SK-N-SH (cell line): ENCODE data around the gene ZNF23.

ENCODE experiments used
- CHD2 ChIP-seq: fragments of 150-350 bp; IDR thresholded peaks from 2 replicates; pipeline ENCODE4 v1.6.1; 2018; ENCODE audit warnings: low read length; ENCODE audit not compliant: partially characterized antibody
- CTCF ChIP-seq: fragments of 200-600 bp; sonication (generic); IDR thresholded peaks from 2 replicates; pipeline ENCODE4 v1.6.1; 2017; ENCODE audit warnings: antibody characterized with exemption, mild to moderate bottlenecking, moderate library complexity
- FOXM1 ChIP-seq: IDR thresholded peaks from 2 replicates; pipeline ENCODE4 v1.4.0; 2012; ENCODE audit warnings: low read depth, mild to moderate bottlenecking
- IRF3 ChIP-seq: fragments of 150-350 bp; IDR thresholded peaks from 2 replicates; pipeline ENCODE4 v1.6.1; 2016; ENCODE audit warnings: mild to moderate bottlenecking, low read depth, low read length
- MAX ChIP-seq: IDR thresholded peaks from 2 replicates; pipeline ENCODE4 v1.4.0; 2012; ENCODE audit warnings: low read depth
- RXRA ChIP-seq: IDR thresholded peaks from 2 replicates; pipeline ENCODE4 v1.4.0; 2012; ENCODE audit warnings: low read depth, mild to moderate bottlenecking, borderline replicate concordance
- SMC3 ChIP-seq: IDR thresholded peaks from 2 replicates; pipeline ENCODE4 v1.6.1; 2012; ENCODE audit warnings: low read depth, low read length, improper control_type of control experiment
- TAF1 ChIP-seq: IDR thresholded peaks from 2 replicates; pipeline ENCODE4 v1.6.1; 2012; ENCODE audit warnings: low read depth, mild to moderate bottlenecking, low read length, moderate library complexity, borderline replicate concordance
- TEAD4 ChIP-seq: IDR thresholded peaks from 2 replicates; pipeline ENCODE4 v1.4.0; 2012; ENCODE audit warnings: mild to moderate bottlenecking, borderline replicate concordance; ENCODE audit not compliant: insufficient read depth
- ZBTB33 ChIP-seq: IDR thresholded peaks from 2 replicates; pipeline ENCODE4 v1.4.0; 2012; ENCODE audit warnings: low read depth, borderline replicate concordance

GRCh38 chr16:71431176-71431575, 30.9 kb downstream of the ZNF23 start:
- TF ChIP-seq CTCF = no peak
- TF ChIP-seq TAF1 = no peak
- TF ChIP-seq RXRA = no peak
- TF ChIP-seq ZBTB33 = no peak
- no peak for TF ChIP-seq CHD2
- TF ChIP-seq FOXM1 = no peak
- TF ChIP-seq IRF3 = no peak
- no peak for TF ChIP-seq MAX
- no peak for TF ChIP-seq TEAD4
- no peak for TF ChIP-seq SMC3
